Neural cell (in vitro differentiated cells): Measurements from ENCODE around the gene HDAC11. TPM values are rescaled to one million over a fixed set of nuclear protein-coding genes. Genes with fewer than 3 reads are reported as not detected.

ENCODE experiments used
- H2AFZ ChIP-seq: fragments of 200-600, 300-800 bp; sonication (generic), shearing (Covaris generic); 2 replicates; pipeline ENCODE4 v1.6.0; 2014; ENCODE audit warnings: low read depth, mild to moderate bottlenecking, antibody characterized with exemption, low read length, moderate library complexity
- H3F3A ChIP-seq: fragments of 200-600 bp; shearing (Covaris generic); 2 replicates; pipeline ENCODE4 v1.6.1; 2016; ENCODE audit warnings: mild to moderate bottlenecking, moderate library complexity, mixed read lengths, antibody characterized with exemption, low read length; ENCODE audit not compliant: insufficient read depth, poor library complexity, severe bottlenecking
- H3K27ac ChIP-seq: fragments of 200-600, 300-800 bp; sonication (generic), shearing (Covaris generic); 2 replicates; pipeline ENCODE4 v1.5.1; 2014; ENCODE audit warnings: mild to moderate bottlenecking, low read length, moderate library complexity
- H3K27me3 ChIP-seq: fragments of 300-800, 200-600 bp; sonication (generic), shearing (Covaris generic); 2 replicates; pipeline ENCODE4 v1.6.0; 2014; ENCODE audit warnings: mild to moderate bottlenecking, low read depth, low read length, moderate library complexity; ENCODE audit not compliant: insufficient read depth
- H3K36me3 ChIP-seq: fragments of 300-800, 200-600 bp; sonication (generic), shearing (Covaris generic); 2 replicates; pipeline ENCODE4 v1.5.1; 2014; ENCODE audit warnings: mild to moderate bottlenecking, antibody characterized with exemption, low read length, moderate library complexity; ENCODE audit not compliant: insufficient read depth
- H3K4me2 ChIP-seq: fragments of 300-800, 200-600 bp; sonication (generic), shearing (Covaris generic); 2 replicates; pipeline ENCODE4 v1.6.0; 2014; ENCODE audit warnings: mild to moderate bottlenecking, low read length
- H3K4me3 ChIP-seq: fragments of 300-800, 200-600 bp; sonication (generic), shearing (Covaris generic); 2 replicates; pipeline ENCODE4 v1.5.1; 2014; ENCODE audit warnings: mild to moderate bottlenecking, low read length, moderate library complexity
- H3K79me2 ChIP-seq: fragments of 200-600 bp; shearing (Covaris generic); replicated peaks from 2 replicates; pipeline ENCODE4 v1.6.0; 2014; ENCODE audit warnings: mild to moderate bottlenecking, low read length, moderate library complexity; ENCODE audit not compliant: insufficient read depth
- H3K9ac ChIP-seq: fragments of 300-800, 200-600 bp; sonication (generic), shearing (Covaris generic); 2 replicates; pipeline ENCODE4 v1.6.1; 2016; ENCODE audit warnings: mild to moderate bottlenecking, low read length, mixed read lengths
- H3K9me2 ChIP-seq: fragments of 200-600 bp; shearing (Covaris generic); 2 replicates; pipeline ENCODE4 v1.6.1; 2016; ENCODE audit warnings: mild to moderate bottlenecking, low read length, mixed read lengths; ENCODE audit not compliant: insufficient read depth
- H3K9me3 ChIP-seq: fragments of 200-600, 300-800 bp; sonication (generic), shearing (Covaris generic); 2 replicates; pipeline ENCODE4 v1.6.1; 2016; ENCODE audit warnings: mild to moderate bottlenecking, mixed run types, low read length, moderate library complexity, mixed read lengths
- H4K20me1 ChIP-seq: fragments of 200-600 bp; shearing (Covaris generic); 2 replicates; pipeline ENCODE4 v1.6.1; 2016; ENCODE audit warnings: mild to moderate bottlenecking, mixed run types; ENCODE audit not compliant: insufficient read depth
- EP300 ChIP-seq: fragments of 450-650 bp; conservative IDR thresholded peaks from 2 replicates; pipeline ENCODE4 v1.6.1; 2014; ENCODE audit warnings: antibody characterized with exemption, mild to moderate bottlenecking, moderate library complexity; ENCODE audit not compliant: poor library complexity, severe bottlenecking
- EZH2 ChIP-seq: fragments of 200-600, 300-800 bp; shearing (Covaris generic), sonication (generic); IDR thresholded peaks from 2 replicates; pipeline ENCODE4 v1.6.1; 2014; ENCODE audit warnings: antibody characterized with exemption, low read length, borderline replicate concordance, mild to moderate bottlenecking; ENCODE audit not compliant: insufficient read depth, poor library complexity, severe bottlenecking
- MXI1 ChIP-seq: fragments of 450-650 bp; conservative IDR thresholded peaks from 2 replicates; pipeline ENCODE4 v1.6.1; 2014; ENCODE audit warnings: antibody characterized with exemption, mild to moderate bottlenecking; ENCODE audit not compliant: poor library complexity, severe bottlenecking
- POLR2AphosphoS5 ChIP-seq: IDR thresholded peaks from 2 replicates; pipeline ENCODE4 v1.6.1; 2012
- RAD21 ChIP-seq: fragments of 450-650 bp; conservative IDR thresholded peaks from 2 replicates; pipeline ENCODE4 v1.6.1; 2014; ENCODE audit warnings: antibody characterized with exemption, mild to moderate bottlenecking, moderate library complexity
- SMC3 ChIP-seq: fragments of 450-650 bp; conservative IDR thresholded peaks from 2 replicates; pipeline ENCODE4 v1.6.1; 2014; ENCODE audit warnings: antibody characterized with exemption, mild to moderate bottlenecking, moderate library complexity; ENCODE audit not compliant: poor library complexity
- TAF1 ChIP-seq: IDR thresholded peaks from 2 replicates; pipeline ENCODE4 v1.6.1; 2012; ENCODE audit warnings: low read depth
- polyA plus RNA-seq: library from polyadenylated mRNA; depleted of rRNA; stranded (reverse); fragments of >200 nt; gene quantifications from 2 replicates; pipeline ENCODE4 v1.2.3, GENCODE V29; 2014
- TF ChIP-seq, protein P1 (sequence below): IDR thresholded peaks from 2 replicates; pipeline ENCODE4 v1.6.1; 2012; ENCODE audit warnings: borderline replicate concordance
- TF ChIP-seq, protein P2 (sequence below): fragments of 450-650 bp; IDR thresholded peaks from 2 replicates; pipeline ENCODE4 v1.5.1; 2014; ENCODE audit warnings: antibody characterized with exemption, mild to moderate bottlenecking, moderate library complexity; ENCODE audit not compliant: poor library complexity, severe bottlenecking

Gene HDAC11
- polyA plus RNA-seq, 1 donor from 2014 or later = 14.8 TPM

DNA sequence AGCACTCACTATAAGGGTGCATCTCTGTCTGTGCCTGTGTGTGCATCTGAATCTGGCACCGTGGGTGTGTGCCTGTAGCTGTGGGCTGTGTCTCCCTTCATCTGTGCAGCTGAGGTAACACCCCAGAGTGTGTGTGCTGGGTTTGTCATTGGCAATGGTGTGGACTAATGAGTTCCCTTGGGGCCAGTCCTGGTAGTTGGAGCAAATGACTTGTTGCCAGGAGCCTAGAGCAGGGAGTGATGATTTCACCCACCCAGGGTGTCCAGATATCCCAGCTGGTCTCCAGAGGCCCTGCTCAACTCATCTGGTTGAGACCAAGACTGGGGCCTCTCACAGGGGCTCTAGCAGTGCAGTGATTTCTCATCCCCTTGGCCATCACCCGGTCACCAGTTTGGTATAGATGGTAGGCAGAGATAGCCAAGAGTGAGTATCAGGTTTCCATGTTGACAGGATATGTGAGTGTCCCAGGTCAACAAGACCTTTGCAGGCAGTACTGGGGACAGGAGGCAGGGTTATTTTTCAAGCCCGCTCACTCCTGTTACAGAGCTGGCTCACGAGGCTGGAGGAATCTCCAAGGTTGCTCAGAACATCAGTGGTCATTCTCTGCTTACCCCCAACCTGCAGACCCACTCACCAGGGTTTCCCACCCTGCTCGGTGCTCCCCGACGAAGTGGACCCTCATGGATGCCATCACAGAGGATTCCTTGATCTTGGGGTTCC is 4.1 kb upstream of the HDAC11 start:
- H3K4me3 ChIP-seq = no peak overlapping the region
- H3K27me3 ChIP-seq = no peaks in the 10 kb centered on the region

DNA sequence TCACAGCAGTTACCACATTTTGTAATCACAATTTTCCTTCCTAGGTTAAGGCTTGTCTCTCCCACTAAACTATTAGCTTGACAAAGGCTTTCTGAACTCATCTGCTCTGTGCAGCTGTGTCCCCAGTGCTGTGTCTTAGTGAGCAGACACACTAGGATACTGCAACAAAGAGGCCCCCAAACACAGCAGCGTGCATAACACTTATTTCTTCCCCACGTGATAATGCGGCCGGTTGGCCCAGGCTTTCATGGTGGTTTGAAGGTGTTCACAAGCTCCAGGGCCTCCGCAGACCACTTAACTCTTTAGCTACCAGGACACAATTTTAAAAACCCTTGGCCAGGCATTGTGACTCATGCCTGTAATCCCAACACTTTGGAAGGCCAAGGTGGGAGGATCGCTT is 2.2 kb upstream of the HDAC11 start:
- Histone ChIP-seq H3K27ac (peak overlapping the region; percentile 21), H3K79me2 (no peaks in the 10 kb centered on the region), H4K20me1 (no peaks in the 10 kb centered on the region), H3K9me2 (no peaks in the 10 kb centered on the region), H3K9me3 (no peaks in the 10 kb centered on the region), H3K4me2 (no peak overlapping the region), H3K36me3 (no peaks in the 10 kb centered on the region), H3K9ac (peak overlapping the region; percentile 29), H3K4me3 (no peak overlapping the region), H3K27me3 (no peaks in the 10 kb centered on the region), H3F3A (no peaks in the 10 kb centered on the region), H2AFZ (no peak overlapping the region)
- no peak for TF ChIP-seq EZH2
- TF ChIP-seq, protein P1, sequence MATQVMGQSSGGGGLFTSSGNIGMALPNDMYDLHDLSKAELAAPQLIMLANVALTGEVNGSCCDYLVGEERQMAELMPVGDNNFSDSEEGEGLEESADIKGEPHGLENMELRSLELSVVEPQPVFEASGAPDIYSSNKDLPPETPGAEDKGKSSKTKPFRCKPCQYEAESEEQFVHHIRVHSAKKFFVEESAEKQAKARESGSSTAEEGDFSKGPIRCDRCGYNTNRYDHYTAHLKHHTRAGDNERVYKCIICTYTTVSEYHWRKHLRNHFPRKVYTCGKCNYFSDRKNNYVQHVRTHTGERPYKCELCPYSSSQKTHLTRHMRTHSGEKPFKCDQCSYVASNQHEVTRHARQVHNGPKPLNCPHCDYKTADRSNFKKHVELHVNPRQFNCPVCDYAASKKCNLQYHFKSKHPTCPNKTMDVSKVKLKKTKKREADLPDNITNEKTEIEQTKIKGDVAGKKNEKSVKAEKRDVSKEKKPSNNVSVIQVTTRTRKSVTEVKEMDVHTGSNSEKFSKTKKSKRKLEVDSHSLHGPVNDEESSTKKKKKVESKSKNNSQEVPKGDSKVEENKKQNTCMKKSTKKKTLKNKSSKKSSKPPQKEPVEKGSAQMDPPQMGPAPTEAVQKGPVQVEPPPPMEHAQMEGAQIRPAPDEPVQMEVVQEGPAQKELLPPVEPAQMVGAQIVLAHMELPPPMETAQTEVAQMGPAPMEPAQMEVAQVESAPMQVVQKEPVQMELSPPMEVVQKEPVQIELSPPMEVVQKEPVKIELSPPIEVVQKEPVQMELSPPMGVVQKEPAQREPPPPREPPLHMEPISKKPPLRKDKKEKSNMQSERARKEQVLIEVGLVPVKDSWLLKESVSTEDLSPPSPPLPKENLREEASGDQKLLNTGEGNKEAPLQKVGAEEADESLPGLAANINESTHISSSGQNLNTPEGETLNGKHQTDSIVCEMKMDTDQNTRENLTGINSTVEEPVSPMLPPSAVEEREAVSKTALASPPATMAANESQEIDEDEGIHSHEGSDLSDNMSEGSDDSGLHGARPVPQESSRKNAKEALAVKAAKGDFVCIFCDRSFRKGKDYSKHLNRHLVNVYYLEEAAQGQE = no peak
- no peak for TF ChIP-seq POLR2AphosphoS5
- TF ChIP-seq SMC3 = no peak
- TF ChIP-seq RAD21 = peak; percentile 17
- TF ChIP-seq EP300 = no peak
- TF ChIP-seq MXI1 = peak; percentile 26
- TF ChIP-seq, protein P2, sequence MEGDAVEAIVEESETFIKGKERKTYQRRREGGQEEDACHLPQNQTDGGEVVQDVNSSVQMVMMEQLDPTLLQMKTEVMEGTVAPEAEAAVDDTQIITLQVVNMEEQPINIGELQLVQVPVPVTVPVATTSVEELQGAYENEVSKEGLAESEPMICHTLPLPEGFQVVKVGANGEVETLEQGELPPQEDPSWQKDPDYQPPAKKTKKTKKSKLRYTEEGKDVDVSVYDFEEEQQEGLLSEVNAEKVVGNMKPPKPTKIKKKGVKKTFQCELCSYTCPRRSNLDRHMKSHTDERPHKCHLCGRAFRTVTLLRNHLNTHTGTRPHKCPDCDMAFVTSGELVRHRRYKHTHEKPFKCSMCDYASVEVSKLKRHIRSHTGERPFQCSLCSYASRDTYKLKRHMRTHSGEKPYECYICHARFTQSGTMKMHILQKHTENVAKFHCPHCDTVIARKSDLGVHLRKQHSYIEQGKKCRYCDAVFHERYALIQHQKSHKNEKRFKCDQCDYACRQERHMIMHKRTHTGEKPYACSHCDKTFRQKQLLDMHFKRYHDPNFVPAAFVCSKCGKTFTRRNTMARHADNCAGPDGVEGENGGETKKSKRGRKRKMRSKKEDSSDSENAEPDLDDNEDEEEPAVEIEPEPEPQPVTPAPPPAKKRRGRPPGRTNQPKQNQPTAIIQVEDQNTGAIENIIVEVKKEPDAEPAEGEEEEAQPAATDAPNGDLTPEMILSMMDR = no peak
- no peak for TF ChIP-seq TAF1

More for the DNA sequence above, 4.1 kb upstream of the HDAC11 start:
- no peaks in the 10 kb centered on the region for H3K9me2 ChIP-seq
- H2AFZ ChIP-seq = no peak overlapping the region
- no peak overlapping the region for H3K27ac ChIP-seq
- H3K9me3 ChIP-seq = no peaks in the 10 kb centered on the region
- H3F3A ChIP-seq = no peaks in the 10 kb centered on the region
- no peaks in the 10 kb centered on the region for H3K36me3 ChIP-seq
- H3K9ac ChIP-seq = no peak overlapping the region
- TF ChIP-seq MXI1 (no peak), POLR2AphosphoS5 (no peak), RAD21 (no peak), SMC3 (no peak), TAF1 (no peak), EZH2 (no peak), EP300 (no peak)
- TF ChIP-seq, protein P1 = no peak
- TF ChIP-seq, protein P2 = no peak
- no peaks in the 10 kb centered on the region for H4K20me1 ChIP-seq
- no peak overlapping the region for H3K4me2 ChIP-seq
- no peaks in the 10 kb centered on the region for H3K79me2 ChIP-seq
